GM12878 (cell line): ENCODE data around the gene ESYT2.

Experiments
- EP300 ChIP-seq, 2 experiments: fragments of 150-350 bp in 1 of 2; IDR thresholded peaks; 2 replicates each; pipeline ENCODE4 v1.6.1; 2011 to 2012; ENCODE audit warnings: low read depth in 2 of 2, low read length in 2 of 2, borderline replicate concordance in 1 of 2, improper control_type of control experiment in 1 of 2, inconsistent platforms in 1 of 2; ENCODE audit not compliant: control insufficient read depth in 1 of 2
- NR2F1 ChIP-seq: fragments of 450-650 bp; conservative IDR thresholded peaks from 2 replicates; pipeline ENCODE4 v1.6.1; 2017; ENCODE audit warnings: mild to moderate bottlenecking
- RBBP5 ChIP-seq: fragments of 200-600 bp; sonication (generic); conservative IDR thresholded peaks from 2 replicates; pipeline ENCODE4 v1.6.1; 2016
- SIN3A ChIP-seq: IDR thresholded peaks from 2 replicates; pipeline ENCODE4 v1.6.1; 2012; ENCODE audit warnings: low read depth, low read length, improper control_type of control experiment
- SRF ChIP-seq, 2 experiments: IDR thresholded peaks; 2 replicates each; pipeline ENCODE4 v1.6.1; 2011; ENCODE audit warnings: low read depth in 2 of 2, low read length in 2 of 2, mild to moderate bottlenecking in 1 of 2, moderate library complexity in 1 of 2
- TARDBP ChIP-seq: IDR thresholded peaks from 2 replicates; pipeline ENCODE4 v1.6.1; 2016; ENCODE audit warnings: borderline replicate concordance
- USF1 ChIP-seq: IDR thresholded peaks from 2 replicates; pipeline ENCODE4 v1.6.1; 2011; ENCODE audit warnings: borderline replicate concordance, low read depth, mild to moderate bottlenecking, moderate library complexity, mixed read lengths, low read length; ENCODE audit not compliant: insufficient read depth; ENCODE audit errors: extremely low read length
- TF ChIP-seq, protein P1 (sequence below), 3 experiments: IDR thresholded peaks in 2 of 3; conservative IDR thresholded peaks in 1 of 3; 2 replicates each; pipeline ENCODE4 v1.5.1; 2011; ENCODE audit warnings: low read depth in 3 of 3, low read length in 3 of 3, mild to moderate bottlenecking in 3 of 3, control low read depth in 2 of 3, moderate library complexity in 2 of 3, inconsistent platforms in 1 of 3, mixed read lengths in 1 of 3; ENCODE audit not compliant: control insufficient read depth in 2 of 3, insufficient read depth in 1 of 3; ENCODE audit errors: extremely low read depth in 1 of 3
- TF ChIP-seq, protein P2 (sequence below): IDR thresholded peaks from 2 replicates; pipeline ENCODE4 v1.6.1; 2011; ENCODE audit warnings: mild to moderate bottlenecking, low read depth, low read length, moderate library complexity; ENCODE audit not compliant: insufficient replicate concordance
- TF ChIP-seq, protein P3 (sequence below): fragments of 450-650 bp; formaldehyde crosslinking; IDR thresholded peaks from 2 replicates; pipeline ENCODE4 v1.4.0; 2020; ENCODE audit warnings: mild to moderate bottlenecking, moderate library complexity
- TF ChIP-seq, protein P4 (sequence below): IDR thresholded peaks from 2 replicates; pipeline ENCODE4 v1.6.1; 2012; ENCODE audit warnings: low read depth, low read length, improper control_type of control experiment

- TF ChIP-seq, protein P1, sequence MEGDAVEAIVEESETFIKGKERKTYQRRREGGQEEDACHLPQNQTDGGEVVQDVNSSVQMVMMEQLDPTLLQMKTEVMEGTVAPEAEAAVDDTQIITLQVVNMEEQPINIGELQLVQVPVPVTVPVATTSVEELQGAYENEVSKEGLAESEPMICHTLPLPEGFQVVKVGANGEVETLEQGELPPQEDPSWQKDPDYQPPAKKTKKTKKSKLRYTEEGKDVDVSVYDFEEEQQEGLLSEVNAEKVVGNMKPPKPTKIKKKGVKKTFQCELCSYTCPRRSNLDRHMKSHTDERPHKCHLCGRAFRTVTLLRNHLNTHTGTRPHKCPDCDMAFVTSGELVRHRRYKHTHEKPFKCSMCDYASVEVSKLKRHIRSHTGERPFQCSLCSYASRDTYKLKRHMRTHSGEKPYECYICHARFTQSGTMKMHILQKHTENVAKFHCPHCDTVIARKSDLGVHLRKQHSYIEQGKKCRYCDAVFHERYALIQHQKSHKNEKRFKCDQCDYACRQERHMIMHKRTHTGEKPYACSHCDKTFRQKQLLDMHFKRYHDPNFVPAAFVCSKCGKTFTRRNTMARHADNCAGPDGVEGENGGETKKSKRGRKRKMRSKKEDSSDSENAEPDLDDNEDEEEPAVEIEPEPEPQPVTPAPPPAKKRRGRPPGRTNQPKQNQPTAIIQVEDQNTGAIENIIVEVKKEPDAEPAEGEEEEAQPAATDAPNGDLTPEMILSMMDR (IDR thresholded peaks at IDR 0.05 in 2 of 3, conservative IDR thresholded peaks at IDR 0.05 in 1 of 3; ENCODE audit: control insufficient read depth in 2 of 3, extremely low read depth in 1 of 3, insufficient read depth in 1 of 3, low read depth in 3 of 3, low read length in 3 of 3) = no peak
- TF ChIP-seq EP300 (IDR thresholded peaks at IDR 0.05; ENCODE audit: borderline replicate concordance in 1 of 2, control insufficient read depth in 1 of 2, low read depth in 2 of 2, low read length in 2 of 2) = no peak
- TF ChIP-seq SIN3A = no peak
- TF ChIP-seq RBBP5 = no peak
- TF ChIP-seq TARDBP = no peak
- TF ChIP-seq NR2F1 = no peak
- TF ChIP-seq, protein P2, sequence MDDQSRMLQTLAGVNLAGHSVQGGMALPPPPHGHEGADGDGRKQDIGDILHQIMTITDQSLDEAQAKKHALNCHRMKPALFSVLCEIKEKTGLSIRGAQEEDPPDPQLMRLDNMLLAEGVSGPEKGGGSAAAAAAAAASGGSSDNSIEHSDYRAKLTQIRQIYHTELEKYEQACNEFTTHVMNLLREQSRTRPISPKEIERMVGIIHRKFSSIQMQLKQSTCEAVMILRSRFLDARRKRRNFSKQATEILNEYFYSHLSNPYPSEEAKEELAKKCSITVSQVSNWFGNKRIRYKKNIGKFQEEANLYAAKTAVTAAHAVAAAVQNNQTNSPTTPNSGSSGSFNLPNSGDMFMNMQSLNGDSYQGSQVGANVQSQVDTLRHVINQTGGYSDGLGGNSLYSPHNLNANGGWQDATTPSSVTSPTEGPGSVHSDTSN = no peak
- TF ChIP-seq, protein P3, sequence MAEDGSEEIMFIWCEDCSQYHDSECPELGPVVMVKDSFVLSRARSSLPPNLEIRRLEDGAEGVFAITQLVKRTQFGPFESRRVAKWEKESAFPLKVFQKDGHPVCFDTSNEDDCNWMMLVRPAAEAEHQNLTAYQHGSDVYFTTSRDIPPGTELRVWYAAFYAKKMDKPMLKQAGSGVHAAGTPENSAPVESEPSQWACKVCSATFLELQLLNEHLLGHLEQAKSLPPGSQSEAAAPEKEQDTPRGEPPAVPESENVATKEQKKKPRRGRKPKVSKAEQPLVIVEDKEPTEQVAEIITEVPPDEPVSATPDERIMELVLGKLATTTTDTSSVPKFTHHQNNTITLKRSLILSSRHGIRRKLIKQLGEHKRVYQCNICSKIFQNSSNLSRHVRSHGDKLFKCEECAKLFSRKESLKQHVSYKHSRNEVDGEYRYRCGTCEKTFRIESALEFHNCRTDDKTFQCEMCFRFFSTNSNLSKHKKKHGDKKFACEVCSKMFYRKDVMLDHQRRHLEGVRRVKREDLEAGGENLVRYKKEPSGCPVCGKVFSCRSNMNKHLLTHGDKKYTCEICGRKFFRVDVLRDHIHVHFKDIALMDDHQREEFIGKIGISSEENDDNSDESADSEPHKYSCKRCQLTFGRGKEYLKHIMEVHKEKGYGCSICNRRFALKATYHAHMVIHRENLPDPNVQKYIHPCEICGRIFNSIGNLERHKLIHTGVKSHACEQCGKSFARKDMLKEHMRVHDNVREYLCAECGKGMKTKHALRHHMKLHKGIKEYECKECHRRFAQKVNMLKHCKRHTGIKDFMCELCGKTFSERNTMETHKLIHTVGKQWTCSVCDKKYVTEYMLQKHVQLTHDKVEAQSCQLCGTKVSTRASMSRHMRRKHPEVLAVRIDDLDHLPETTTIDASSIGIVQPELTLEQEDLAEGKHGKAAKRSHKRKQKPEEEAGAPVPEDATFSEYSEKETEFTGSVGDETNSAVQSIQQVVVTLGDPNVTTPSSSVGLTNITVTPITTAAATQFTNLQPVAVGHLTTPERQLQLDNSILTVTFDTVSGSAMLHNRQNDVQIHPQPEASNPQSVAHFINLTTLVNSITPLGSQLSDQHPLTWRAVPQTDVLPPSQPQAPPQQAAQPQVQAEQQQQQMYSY = no peak
- no peak for TF ChIP-seq USF1
- TF ChIP-seq, protein P4, sequence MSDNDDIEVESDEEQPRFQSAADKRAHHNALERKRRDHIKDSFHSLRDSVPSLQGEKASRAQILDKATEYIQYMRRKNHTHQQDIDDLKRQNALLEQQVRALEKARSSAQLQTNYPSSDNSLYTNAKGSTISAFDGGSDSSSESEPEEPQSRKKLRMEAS = no peak
- no peak for TF ChIP-seq SRF (IDR thresholded peaks at IDR 0.05; ENCODE audit: low read depth in 2 of 2, low read length in 2 of 2)
Measured at GRCh38 chr7:158828133-158829020, 932 bp downstream of the ESYT2 start.
